SK-N-SH (cell line): ENCODE results near the gene TBX15. TPM values are rescaled to one million over a fixed set of nuclear protein-coding genes. Genes with fewer than 3 reads are reported as not detected.

Experiments
- CTCF ChIA-PET: fragments of 300-600, 350-600 bp; formaldehyde crosslinking; extraction: SDS; loops from one replicate; lab custom pipeline; 2021; lab: Yijun Ruan, JAX
- POLR2A ChIA-PET: fragments of 350-600 bp; sonication (Branson Sonifier 250); formaldehyde crosslinking; extraction: SDS; loops from one replicate; lab custom pipeline; 2020; ENCODE audit warnings: antibody characterized with exemption, inconsistent platforms; lab: Yijun Ruan, JAX
- DNase-seq: peaks from one replicate; pipeline ENCODE4 v3.0.0; 2012
- H2AFZ ChIP-seq: fragments of 200-600 bp; sonication (generic); 2 replicates; pipeline ENCODE4 v1.8.1; 2016; ENCODE audit warnings: antibody characterized with exemption, mild to moderate bottlenecking, low read depth
- H3F3A ChIP-seq: fragments of 200-600 bp; sonication (generic); replicated peaks from 2 replicates; pipeline ENCODE3; 2016; ENCODE audit warnings: antibody characterized with exemption, mild to moderate bottlenecking; ENCODE audit not compliant: insufficient read depth
- H3K27ac ChIP-seq, 2 experiments: fragments of 200-500 bp in 1 of 2; fragments of 200-600 bp in 1 of 2; sonication (Bioruptor generic) in 1 of 2; sonication (generic), shearing (Covaris generic) in 1 of 2; 2 replicates each; pipeline versions ENCODE4 v1.5.1 to v1.6.1; 2014 to 2016; ENCODE audit warnings: low read depth in 2 of 2, inconsistent platforms in 1 of 2, low read length in 1 of 2, mild to moderate bottlenecking in 1 of 2, mixed read lengths in 1 of 2
- H3K27me3 ChIP-seq: fragments of 200-600 bp; sonication (generic), shearing (Covaris generic); 2 replicates; pipeline ENCODE4 v1.6.1; 2016; ENCODE audit warnings: mixed run types; ENCODE audit not compliant: insufficient read depth
- H3K36me3 ChIP-seq, 2 experiments: fragments of 200-500 bp in 1 of 2; fragments of 200-600 bp in 1 of 2; sonication (Bioruptor generic) in 1 of 2; sonication (generic) in 1 of 2; replicated peaks in 1 of 2; 2 replicates each; pipeline versions ENCODE3 to v1.5.1; 2014 to 2016; ENCODE audit warnings: low read length in 1 of 2, mild to moderate bottlenecking in 1 of 2; ENCODE audit not compliant: insufficient read depth in 2 of 2, control insufficient read depth in 1 of 2
- H3K4me1 ChIP-seq, 2 experiments: fragments of 200-500 bp in 1 of 2; fragments of 200-600 bp in 1 of 2; sonication (Bioruptor generic) in 1 of 2; sonication (generic), shearing (Covaris generic) in 1 of 2; 2 replicates each; pipeline versions ENCODE4 v1.5.1 to v1.6.1; 2014 to 2016; ENCODE audit warnings: low read depth in 1 of 2, low read length in 1 of 2, mixed run types in 1 of 2; ENCODE audit not compliant: insufficient read depth in 2 of 2, control insufficient read depth in 1 of 2
- H3K4me2 ChIP-seq: fragments of 200-600 bp; sonication (generic), shearing (Covaris generic); 2 replicates; pipeline ENCODE4 v1.6.1; 2017; ENCODE audit warnings: mixed run types
- H3K4me3 ChIP-seq, 2 experiments: fragments of 200-500 bp in 1 of 2; fragments of 200-600 bp in 1 of 2; sonication (Bioruptor generic) in 1 of 2; sonication (generic), shearing (Covaris generic) in 1 of 2; 2 replicates each; pipeline versions ENCODE4 v1.5.1 to v1.8.1; 2014 to 2016; ENCODE audit warnings: low read depth in 2 of 2, inconsistent platforms in 1 of 2, low read length in 1 of 2, mild to moderate bottlenecking in 1 of 2, mixed read lengths in 1 of 2, moderate library complexity in 1 of 2
- H3K79me2 ChIP-seq: fragments of 200-600 bp; sonication (generic); 2 replicates; pipeline ENCODE4 v1.8.1; 2017; ENCODE audit warnings: mild to moderate bottlenecking; ENCODE audit not compliant: insufficient read depth
- H3K9ac ChIP-seq: fragments of 200-600 bp; sonication (generic); 2 replicates; pipeline ENCODE4 v1.6.1; 2017; ENCODE audit warnings: mixed run types
- H3K9me2 ChIP-seq: fragments of 200-600 bp; sonication (generic); 2 replicates; pipeline ENCODE4 v1.6.1; 2017; ENCODE audit warnings: mixed run types
- H3K9me3 ChIP-seq: fragments of 200-600 bp; sonication (generic); 2 replicates; pipeline ENCODE4 v1.6.1; 2017; ENCODE audit warnings: mixed run types, mild to moderate bottlenecking, moderate library complexity
- H4K20me1 ChIP-seq: fragments of 200-600 bp; sonication (generic); 2 replicates; pipeline ENCODE4 v1.6.1; 2017; ENCODE audit warnings: mild to moderate bottlenecking, mixed run types; ENCODE audit not compliant: insufficient read depth
- ELF1 ChIP-seq: IDR thresholded peaks from 2 replicates; pipeline ENCODE4 v1.4.0; 2012
- EZH2phosphoT487 ChIP-seq: fragments of 200-600 bp; sonication (generic); IDR thresholded peaks from 2 replicates; pipeline ENCODE4 v1.6.1; 2017; ENCODE audit warnings: low read depth, mixed run types, mild to moderate bottlenecking, antibody characterized with exemption, moderate library complexity, borderline replicate concordance
- FOXM1 ChIP-seq: IDR thresholded peaks from 2 replicates; pipeline ENCODE4 v1.4.0; 2012; ENCODE audit warnings: low read depth, mild to moderate bottlenecking
- GATA2 ChIP-seq: sonication (generic); formaldehyde crosslinking; IDR thresholded peaks from 2 replicates; pipeline ENCODE4 v1.5.0; 2020; ENCODE audit warnings: mild to moderate bottlenecking, missing genetic modification reagents
- NFIC ChIP-seq: IDR thresholded peaks from 2 replicates; pipeline ENCODE4 v1.4.0; 2012; ENCODE audit warnings: borderline replicate concordance
- RFX5 ChIP-seq: IDR thresholded peaks from 2 replicates; pipeline ENCODE4 v1.6.1; 2012; ENCODE audit warnings: mild to moderate bottlenecking, improper control_type of control experiment, low read length
- SMC3 ChIP-seq: IDR thresholded peaks from 2 replicates; pipeline ENCODE4 v1.6.1; 2012; ENCODE audit warnings: low read depth, low read length, improper control_type of control experiment
- USF1 ChIP-seq: IDR thresholded peaks from 2 replicates; pipeline ENCODE4 v1.4.0; 2012; ENCODE audit warnings: low read depth, borderline replicate concordance
- USF2 ChIP-seq: fragments of 150-350 bp; IDR thresholded peaks from 2 replicates; pipeline ENCODE4 v1.6.1; 2017; ENCODE audit warnings: antibody characterized with exemption, low read length, low read depth, borderline replicate concordance
- WGBS: methylation state at CpG from one replicate; pipeline ENCODE4 v1.1.6; 2017; ENCODE audit warnings: low lambda C conversion rate; 5-methylcytosine and 5-hydroxymethylcytosine counted together
- polyA plus RNA-seq, 3 experiments: library from polyadenylated mRNA; depleted of rRNA; stranded (reverse); fragments of >200 nt; gene quantifications; 2 replicates each; pipeline ENCODE4 v1.2.3, GENCODE V29; 2012
- TF ChIP-seq, protein P1 (sequence below): IDR thresholded peaks from 2 replicates; pipeline ENCODE4 v1.4.0; 2012; ENCODE audit warnings: low read depth
- TF ChIP-seq, protein P2 (sequence below): IDR thresholded peaks from 2 replicates; pipeline ENCODE4 v1.4.0; 2012; ENCODE audit warnings: low read depth, borderline replicate concordance
- TF ChIP-seq, protein P3 (sequence below): fragments of 200-600 bp; sonication (generic); IDR thresholded peaks from 2 replicates; pipeline ENCODE4 v1.6.1; 2017; ENCODE audit warnings: antibody characterized with exemption, mild to moderate bottlenecking, moderate library complexity

The TBX15 gene
- polyA plus RNA-seq, 1 of the 3 experiments (the other 2 are of a cell fraction), result 0.02 TPM

DNA sequence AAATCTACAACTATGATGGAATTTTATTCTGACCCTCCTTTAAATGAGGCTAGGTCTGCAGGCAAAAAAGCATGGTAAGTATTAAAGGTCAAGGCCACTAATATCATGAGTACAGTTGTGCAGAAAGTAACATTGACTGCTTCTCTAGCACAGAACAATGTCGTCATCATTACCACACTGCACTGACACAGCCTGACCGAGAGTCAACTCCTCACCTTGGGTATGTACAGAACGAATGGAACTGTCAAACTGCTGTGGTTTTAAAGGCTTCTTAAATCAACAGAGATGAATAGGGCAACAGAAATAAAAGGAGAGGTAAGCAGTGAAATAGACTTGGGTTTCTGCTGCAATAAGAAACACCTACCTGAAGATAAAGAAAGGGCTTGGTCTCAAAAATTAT lies 88.8 kb downstream of the TBX15 start:
- ChIA-PET CTCF (no interaction called here), POLR2A (no interaction called here)

More for the DNA sequence above, 88.8 kb downstream of the TBX15 start:
- no peak for DNase-seq
- no peaks in the 10 kb centered on the region for H4K20me1 ChIP-seq
- WGBS, result 0% methylated on average over 3 of the region's 3 CpGs
- no peak overlapping the region for H3K27ac ChIP-seq
- H3F3A ChIP-seq, result no peaks in the 10 kb centered on the region
- TF ChIP-seq, protein P1, sequence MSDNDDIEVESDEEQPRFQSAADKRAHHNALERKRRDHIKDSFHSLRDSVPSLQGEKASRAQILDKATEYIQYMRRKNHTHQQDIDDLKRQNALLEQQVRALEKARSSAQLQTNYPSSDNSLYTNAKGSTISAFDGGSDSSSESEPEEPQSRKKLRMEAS, result no peak
- TF ChIP-seq RFX5 (no peak), ELF1 (no peak), GATA2 (CRISPR knock-in tag) (no peak), USF1 (no peak), SMC3 (no peak), EZH2phosphoT487 (no peak), NFIC (no peak), FOXM1 (no peak), USF2 (no peak)
- TF ChIP-seq, protein P2, sequence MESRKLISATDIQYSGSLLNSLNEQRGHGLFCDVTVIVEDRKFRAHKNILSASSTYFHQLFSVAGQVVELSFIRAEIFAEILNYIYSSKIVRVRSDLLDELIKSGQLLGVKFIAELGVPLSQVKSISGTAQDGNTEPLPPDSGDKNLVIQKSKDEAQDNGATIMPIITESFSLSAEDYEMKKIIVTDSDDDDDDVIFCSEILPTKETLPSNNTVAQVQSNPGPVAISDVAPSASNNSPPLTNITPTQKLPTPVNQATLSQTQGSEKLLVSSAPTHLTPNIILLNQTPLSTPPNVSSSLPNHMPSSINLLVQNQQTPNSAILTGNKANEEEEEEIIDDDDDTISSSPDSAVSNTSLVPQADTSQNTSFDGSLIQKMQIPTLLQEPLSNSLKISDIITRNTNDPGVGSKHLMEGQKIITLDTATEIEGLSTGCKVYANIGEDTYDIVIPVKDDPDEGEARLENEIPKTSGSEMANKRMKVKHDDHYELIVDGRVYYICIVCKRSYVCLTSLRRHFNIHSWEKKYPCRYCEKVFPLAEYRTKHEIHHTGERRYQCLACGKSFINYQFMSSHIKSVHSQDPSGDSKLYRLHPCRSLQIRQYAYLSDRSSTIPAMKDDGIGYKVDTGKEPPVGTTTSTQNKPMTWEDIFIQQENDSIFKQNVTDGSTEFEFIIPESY, result no peak
- TF ChIP-seq, protein P3, sequence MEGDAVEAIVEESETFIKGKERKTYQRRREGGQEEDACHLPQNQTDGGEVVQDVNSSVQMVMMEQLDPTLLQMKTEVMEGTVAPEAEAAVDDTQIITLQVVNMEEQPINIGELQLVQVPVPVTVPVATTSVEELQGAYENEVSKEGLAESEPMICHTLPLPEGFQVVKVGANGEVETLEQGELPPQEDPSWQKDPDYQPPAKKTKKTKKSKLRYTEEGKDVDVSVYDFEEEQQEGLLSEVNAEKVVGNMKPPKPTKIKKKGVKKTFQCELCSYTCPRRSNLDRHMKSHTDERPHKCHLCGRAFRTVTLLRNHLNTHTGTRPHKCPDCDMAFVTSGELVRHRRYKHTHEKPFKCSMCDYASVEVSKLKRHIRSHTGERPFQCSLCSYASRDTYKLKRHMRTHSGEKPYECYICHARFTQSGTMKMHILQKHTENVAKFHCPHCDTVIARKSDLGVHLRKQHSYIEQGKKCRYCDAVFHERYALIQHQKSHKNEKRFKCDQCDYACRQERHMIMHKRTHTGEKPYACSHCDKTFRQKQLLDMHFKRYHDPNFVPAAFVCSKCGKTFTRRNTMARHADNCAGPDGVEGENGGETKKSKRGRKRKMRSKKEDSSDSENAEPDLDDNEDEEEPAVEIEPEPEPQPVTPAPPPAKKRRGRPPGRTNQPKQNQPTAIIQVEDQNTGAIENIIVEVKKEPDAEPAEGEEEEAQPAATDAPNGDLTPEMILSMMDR, result no peak
- no peaks in the 10 kb centered on the region for H3K79me2 ChIP-seq
- no peaks in the 10 kb centered on the region for H3K27me3 ChIP-seq
- H3K9me3 ChIP-seq, result no peaks in the 10 kb centered on the region
- H3K4me3 ChIP-seq, result no peak overlapping the region
- H3K9me2 ChIP-seq, result no peaks in the 10 kb centered on the region; the same call in 1 of the 2 replicates
- no peaks in the 10 kb centered on the region for H3K36me3 ChIP-seq
- H3K4me1 ChIP-seq, result no peaks in the 10 kb centered on the region
- no peak overlapping the region for H3K4me2 ChIP-seq
- no peak overlapping the region for H3K9ac ChIP-seq
- no peak overlapping the region for H2AFZ ChIP-seq
